B cell (primary cell): ENCODE results near the gene HOXB13. TPM values are rescaled to one million over a fixed set of nuclear protein-coding genes. Genes with fewer than 3 reads are reported as not detected.

Experiments used
- ATAC-seq: fragments of 200-7000 bp; cut with Tn5 transposase; one replicate; pipeline ENCODE4 v1.10.0; 2021; ENCODE audit warnings: low read depth, mild to moderate bottlenecking, moderate number of reproducible peaks, moderate library complexity
- CTCF ChIA-PET: fragments of 350-600 bp; sonication (Branson Sonifier 250); formaldehyde crosslinking; loops from one replicate; lab custom pipeline; 2021; ENCODE audit warnings: antibody characterized with exemption, inconsistent platforms; lab: Charles Lee
- POLR2A ChIA-PET: fragments of 350-600 bp; sonication (Branson Sonifier 250); formaldehyde crosslinking; loops from one replicate; lab custom pipeline; 2021; ENCODE audit warnings: antibody characterized with exemption; lab: Charles Lee
- DNase-seq: peaks from one replicate; pipeline ENCODE4 v3.0.0; 2013
- H2AFZ ChIP-seq: 2 replicates; pipeline ENCODE4 v1.6.1; 2012; ENCODE audit warnings: mild to moderate bottlenecking, low read depth, low read length; ENCODE audit not compliant: insufficient read depth, poor library complexity, severe bottlenecking
- H3K27ac ChIP-seq, 2 donors: 1 replicate in 1 of 2; 2 replicates in 1 of 2; pipeline ENCODE4 v1.5.1; 2012 to 2013; ENCODE audit warnings: low read length in 2 of 2, mild to moderate bottlenecking in 2 of 2, moderate library complexity in 1 of 2
- H3K27me3 ChIP-seq, 4 experiments: fragments of 200-600 bp in 1 of 4; sonication (generic) in 1 of 4; replicated peaks in 1 of 4; 1 replicate in 2 of 4; 2 replicates in 2 of 4; pipeline versions ENCODE4 v1.6.1 to v1.7.0; 2013 to 2016; ENCODE audit warnings: low read length in 3 of 4, mild to moderate bottlenecking in 2 of 4, mixed read lengths in 1 of 4, moderate library complexity in 1 of 4; ENCODE audit not compliant: insufficient read depth in 4 of 4, control insufficient read depth in 3 of 4; ENCODE audit errors: control extremely low read depth in 1 of 4
- H3K36me3 ChIP-seq, 2 experiments: replicated peaks in 1 of 2; 1 replicate in 1 of 2; 2 replicates in 1 of 2; pipeline versions ENCODE4 v1.6.1 to v1.7.1; 2013; ENCODE audit warnings: low read length in 1 of 2; ENCODE audit not compliant: insufficient read depth in 2 of 2, control insufficient read depth in 1 of 2; ENCODE audit errors: control extremely low read depth in 1 of 2, extremely low read depth in 1 of 2
- H3K4me1 ChIP-seq, 2 donors: fragments of 200-600 bp in 1 of 2; sonication (generic) in 1 of 2; 1 replicate in 1 of 2; 2 replicates in 1 of 2; pipeline versions ENCODE4 v1.5.1 to v1.6.1; 2013 to 2017; ENCODE audit warnings: low read length in 2 of 2; ENCODE audit not compliant: control insufficient read depth in 2 of 2, insufficient read depth in 2 of 2
- H3K4me2 ChIP-seq: replicated peaks from 2 replicates; pipeline ENCODE3; 2012; ENCODE audit warnings: mild to moderate bottlenecking, low read depth, low read length; ENCODE audit not compliant: poor library complexity, severe bottlenecking
- H3K4me3 ChIP-seq, 5 experiments: fragments of 200-600 bp in 1 of 5; sonication (generic) in 1 of 5; 1 replicate in 3 of 5; 2 replicates in 2 of 5; pipeline versions ENCODE4 v1.5.1 to v1.7.0; 2011 to 2016; ENCODE audit warnings: low read length in 4 of 5, mild to moderate bottlenecking in 4 of 5, low read depth in 2 of 5, control low read depth in 1 of 5, moderate library complexity in 1 of 5; ENCODE audit not compliant: insufficient read depth in 1 of 5; ENCODE audit errors: control extremely low read depth in 1 of 5, extremely low read depth in 1 of 5
- H3K79me2 ChIP-seq: fragments of 200-600 bp; sonication (generic); one replicate; pipeline ENCODE4 v1.6.0; 2016; ENCODE audit warnings: low read length; ENCODE audit not compliant: control insufficient read depth, insufficient read depth
- H3K9ac ChIP-seq: fragments of 200-600 bp; sonication (generic); 2 replicates; pipeline ENCODE4 v1.6.1; 2017; ENCODE audit warnings: mild to moderate bottlenecking, low read length, moderate library complexity
- H3K9me3 ChIP-seq, 3 donors: one replicate each; pipeline versions ENCODE4 v1.6.1 to v1.7.1; 2013; ENCODE audit warnings: low read length in 2 of 3; ENCODE audit not compliant: control insufficient read depth in 2 of 3, insufficient read depth in 1 of 3; ENCODE audit errors: control extremely low read depth in 1 of 3
- H4K20me1 ChIP-seq: 2 replicates; pipeline ENCODE4 v1.6.0; 2012; ENCODE audit warnings: mild to moderate bottlenecking, low read length; ENCODE audit not compliant: insufficient read depth, control insufficient read depth, poor library complexity, severe bottlenecking
- H3K27ac Mint-ChIP-seq: one replicate; pipeline ENCODE4 v1.8.0; 2021; ENCODE audit warnings: mixed read lengths
- H3K27me3 Mint-ChIP-seq: one replicate; pipeline ENCODE4 v1.8.0; 2021; ENCODE audit warnings: mixed read lengths
- H3K4me1 Mint-ChIP-seq: one replicate; pipeline ENCODE4 v1.8.0; 2021; ENCODE audit warnings: mixed read lengths
- H3K4me3 Mint-ChIP-seq: one replicate; pipeline ENCODE4 v1.8.0; 2021; ENCODE audit warnings: mixed read lengths
- H3K9me3 Mint-ChIP-seq: one replicate; pipeline ENCODE4 v1.8.0; 2022; ENCODE audit warnings: mixed read lengths; ENCODE audit not compliant: insufficient read depth
- EZH2 ChIP-seq: IDR thresholded peaks from 2 replicates; pipeline ENCODE4 v1.6.1; 2012; ENCODE audit warnings: borderline replicate concordance, low read depth, mild to moderate bottlenecking, moderate library complexity, low read length; ENCODE audit not compliant: insufficient read depth, poor library complexity, severe bottlenecking
- WGBS: methylation state at CpG from one replicate; pipeline ENCODE4 v1.1.5; 2013; ENCODE audit warnings: missing lambda C conversion rate; ENCODE audit not compliant: insufficient coverage; 5-methylcytosine and 5-hydroxymethylcytosine counted together
- intact Hi-C: fragments of 100-400 bp; cut with micrococcal nuclease; formaldehyde crosslinking; loops from one replicate; pipeline ENCODE4 v1.10.0; 2022
- polyA plus RNA-seq: library from polyadenylated mRNA; depleted of rRNA; stranded (reverse); fragments of >200 nt; gene quantifications from 2 replicates; pipeline ENCODE4 v1.2.3, GENCODE V29; 2012
- total RNA-seq, 2 donors: library from RNA; stranded (reverse); fragments of 120-200 nt in 1 of 2; gene quantifications; 1 replicate in 1 of 2; 2 replicates in 1 of 2; pipeline versions ENCODE4 v1.2.3 to v1.2.4, GENCODE V29; 2013 to 2022
- TF ChIP-seq, protein P1 (sequence below): fragments of 200-600 bp; IDR thresholded peaks from one replicate; pipeline ENCODE4 v1.8.0; 2022; ENCODE audit warnings: antibody characterized with exemption, mild to moderate bottlenecking

The HOXB13 gene
- total and polyA plus RNA-seq, 2 donors (not counting 1 experiment from before 2014, with no cell fraction given), result not detected

DNA sequence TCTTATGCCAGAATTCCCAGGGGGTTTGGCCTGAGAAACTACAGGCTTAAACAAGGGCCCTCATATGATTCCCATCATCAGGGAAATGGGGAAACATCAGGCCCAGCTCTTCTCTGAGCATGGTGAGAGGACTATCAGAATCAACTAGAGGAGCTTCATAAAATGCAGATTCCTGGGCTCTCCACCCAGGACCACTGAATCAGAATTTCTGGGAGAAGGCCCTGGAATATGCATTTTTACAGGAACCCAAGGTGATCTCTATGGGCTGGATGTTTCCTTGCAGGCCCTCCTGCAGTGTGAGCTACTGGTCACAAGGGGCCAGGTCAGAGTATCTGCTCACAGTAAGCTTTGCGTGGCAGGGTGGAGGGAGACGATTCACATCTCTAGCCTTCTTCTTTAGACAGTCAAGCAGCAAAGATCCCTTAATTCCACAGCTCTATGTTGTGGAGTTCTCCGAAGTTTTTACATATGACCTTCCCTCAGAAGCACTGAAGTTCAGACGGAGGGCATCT lies 38.8 kb upstream of the HOXB13 start:
- peaks cover 0 to 19% (median 7%) of the 10 kb centered on the region in 4 experiments for H3K27me3 ChIP-seq
- ChIA-PET POLR2A (no interaction called here), CTCF (no interaction called here)
- H3K27ac Mint-ChIP-seq, result no peak overlapping the region
- no peak overlapping the region for H3K27ac ChIP-seq
- TF ChIP-seq, protein P1, sequence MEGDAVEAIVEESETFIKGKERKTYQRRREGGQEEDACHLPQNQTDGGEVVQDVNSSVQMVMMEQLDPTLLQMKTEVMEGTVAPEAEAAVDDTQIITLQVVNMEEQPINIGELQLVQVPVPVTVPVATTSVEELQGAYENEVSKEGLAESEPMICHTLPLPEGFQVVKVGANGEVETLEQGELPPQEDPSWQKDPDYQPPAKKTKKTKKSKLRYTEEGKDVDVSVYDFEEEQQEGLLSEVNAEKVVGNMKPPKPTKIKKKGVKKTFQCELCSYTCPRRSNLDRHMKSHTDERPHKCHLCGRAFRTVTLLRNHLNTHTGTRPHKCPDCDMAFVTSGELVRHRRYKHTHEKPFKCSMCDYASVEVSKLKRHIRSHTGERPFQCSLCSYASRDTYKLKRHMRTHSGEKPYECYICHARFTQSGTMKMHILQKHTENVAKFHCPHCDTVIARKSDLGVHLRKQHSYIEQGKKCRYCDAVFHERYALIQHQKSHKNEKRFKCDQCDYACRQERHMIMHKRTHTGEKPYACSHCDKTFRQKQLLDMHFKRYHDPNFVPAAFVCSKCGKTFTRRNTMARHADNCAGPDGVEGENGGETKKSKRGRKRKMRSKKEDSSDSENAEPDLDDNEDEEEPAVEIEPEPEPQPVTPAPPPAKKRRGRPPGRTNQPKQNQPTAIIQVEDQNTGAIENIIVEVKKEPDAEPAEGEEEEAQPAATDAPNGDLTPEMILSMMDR, result no peak
- no peak for TF ChIP-seq EZH2
- no peaks in the 10 kb centered on the region for H3K9me3 Mint-ChIP-seq
- H3K4me2 ChIP-seq, result no peak overlapping the region
- no peaks in the 10 kb centered on the region for H3K9me3 ChIP-seq
- no peak for DNase-seq
- H3K27me3 Mint-ChIP-seq, result peaks cover 50% of the 10 kb centered on the region
- no peaks in the 10 kb centered on the region for H4K20me1 ChIP-seq
- H3K4me3 Mint-ChIP-seq, result no peak overlapping the region
- no peaks in the 10 kb centered on the region for H3K4me1 ChIP-seq
- H3K4me3 ChIP-seq, result no peak overlapping the region
- intact Hi-C loops, result no loop called here
- H2AFZ ChIP-seq, result no peak overlapping the region
- no peaks in the 10 kb centered on the region for H3K79me2 ChIP-seq
- no peaks in the 10 kb centered on the region for H3K4me1 Mint-ChIP-seq
- ATAC-seq, result no peak
- no peak overlapping the region for H3K9ac ChIP-seq
- H3K36me3 ChIP-seq, result no peaks in the 10 kb centered on the region
- WGBS, result 95% methylated on average over 2 of the region's 4 CpGs

DNA sequence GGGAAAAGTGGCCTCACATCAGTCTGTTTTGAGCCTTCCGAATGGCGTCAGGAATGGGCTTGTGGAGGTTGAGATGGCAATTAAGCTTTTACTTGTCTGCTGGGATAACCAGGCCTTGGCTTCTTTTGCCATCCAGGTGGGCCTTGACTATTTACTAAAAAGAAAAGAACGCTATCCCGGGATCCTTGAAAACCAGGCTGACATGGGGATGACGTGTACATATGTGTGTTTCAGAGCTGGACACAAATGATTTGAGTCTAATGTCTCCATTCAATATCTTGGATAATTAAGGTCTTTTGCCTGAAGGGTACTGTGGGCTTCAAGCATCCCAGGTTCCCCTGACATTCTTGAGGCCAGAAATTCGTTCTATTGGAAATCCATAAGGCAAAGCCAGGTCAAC lies 32.6 kb upstream of the HOXB13 start:
- Mint-ChIP-seq H3K27me3 (peaks cover 67% of the 10 kb centered on the region), H3K27ac (no peak overlapping the region), H3K9me3 (no peaks in the 10 kb centered on the region), H3K4me3 (no peak overlapping the region), H3K4me1 (peaks cover 5% of the 10 kb centered on the region)
- H3K4me1 ChIP-seq, result no peaks in the 10 kb centered on the region
- ChIA-PET CTCF (no interaction called here), POLR2A (no interaction called here)
- ATAC-seq (no peak), DNase-seq (no peak)
- no peaks in the 10 kb centered on the region for H4K20me1 ChIP-seq
- H3K79me2 ChIP-seq, result no peaks in the 10 kb centered on the region
- no peak overlapping the region for H3K27ac ChIP-seq
- no peak overlapping the region for H3K4me2 ChIP-seq
- 88% methylated on average over 3 of the region's 6 CpGs for WGBS
- peaks cover 0 to 3% (median 0%) of the 10 kb centered on the region in 3 donors for H3K9me3 ChIP-seq
- no peaks in the 10 kb centered on the region for H3K36me3 ChIP-seq
- intact Hi-C loops, result no loop called here
- no peak overlapping the region for H2AFZ ChIP-seq
- TF ChIP-seq EZH2, result no peak
- H3K27me3 ChIP-seq, result peaks cover 0 to 45% (median 17%) of the 10 kb centered on the region in 4 experiments
- no peak overlapping the region for H3K9ac ChIP-seq
- H3K4me3 ChIP-seq, result no peak overlapping the region
